Stimulated activated CD4-positive, alpha-beta T cell treated with anti-CD3 and anti-CD28 coated beads, Interleukin-12 subunit alpha, Interleukin-12 subunit beta, amount 100 ng/mL, for 4 hours (primary cell): ENCODE data around the gene SHISAL1.

Source experiments
- DNase-seq: peaks from one replicate; pipeline ENCODE4 v3.0.0-alpha.2; 2020

Gene SHISAL1

GRCh38 chr22:44204739-44205515, 107.8 kb downstream of the SHISAL1 start:
- no peak for DNase-seq

- no peak for DNase-seq
Observed at GRCh38 chr22:44203203-44203602, 109.5 kb downstream of the SHISAL1 start.

GRCh38 chr22:44202261-44202789, 110.4 kb downstream of the SHISAL1 start:
- no peak for DNase-seq

- no peak for DNase-seq
Observed at GRCh38 chr22:44201665-44202064, 111.1 kb downstream of the SHISAL1 start.

- no peak for DNase-seq
Observed at GRCh38 chr22:44200855-44201550, 111.7 kb downstream of the SHISAL1 start.

- DNase-seq: no peak
Observed at GRCh38 chr22:44200451-44200850, 112.3 kb downstream of the SHISAL1 start.

GRCh38 chr22:44199866-44200265, 112.9 kb downstream of the SHISAL1 start:
- no peak for DNase-seq

GRCh38 chr22:44199164-44199563, 113.6 kb downstream of the SHISAL1 start:
- no peak for DNase-seq

- DNase-seq: no peak
Observed at GRCh38 chr22:44197271-44197670, 115.5 kb downstream of the SHISAL1 start.

GRCh38 chr22:44196731-44197131, 116.0 kb downstream of the SHISAL1 start:
- no peak for DNase-seq

GRCh38 chr22:44196241-44196640, 116.5 kb downstream of the SHISAL1 start:
- DNase-seq: no peak

- no peak for DNase-seq
Observed at GRCh38 chr22:44195189-44195871, 117.4 kb downstream of the SHISAL1 start.

- DNase-seq: no peak
Observed at GRCh38 chr22:44194569-44194968, 118.2 kb downstream of the SHISAL1 start.
